Esophagus squamous epithelium (tissue), 5 donors: ENCODE measurements around the gene STARD7. TPM values are rescaled to one million over a fixed set of nuclear protein-coding genes. Genes with fewer than 3 reads are reported as not detected.
A peak's percentile ranks its signal among the peaks of the same experiment; 100 is the strongest.
"Not testable (repeated sequence)": the region's sequence is repeated elsewhere in the genome, so short reads cannot be mapped to it uniquely, and the experiment has no call there.

Experiments
- DNase-seq: peaks from one replicate; lab custom pipeline; 2025; lab: John Stamatoyannopoulos, UW
- H3K27ac ChIP-seq, 4 donors: fragments of 200-600 bp; sonication (generic); one replicate each; pipeline ENCODE4 v1.5.1; 2016 to 2019; ENCODE audit warnings: mild to moderate bottlenecking in 1 of 4
- H3K27me3 ChIP-seq, 4 donors: fragments of 200-600 bp; sonication (generic); 1 replicate in 3 of 4; 2 replicates in 1 of 4; pipeline versions ENCODE4 v1.5.1 to v1.6.0; 2017 to 2021; ENCODE audit warnings: antibody characterized with exemption in 1 of 4
- H3K36me3 ChIP-seq, 3 donors: fragments of 200-600 bp; sonication (generic); one replicate each; pipeline ENCODE4 v1.5.1; 2016 to 2019
- H3K4me1 ChIP-seq, 3 donors: fragments of 200-600 bp; sonication (generic); one replicate each; pipeline ENCODE4 v1.5.1; 2017 to 2019
- H3K4me3 ChIP-seq, 4 donors: fragments of 200-600 bp; sonication (generic); 1 replicate in 3 of 4; 2 replicates in 1 of 4; pipeline ENCODE4 v1.5.1; 2016 to 2019; ENCODE audit warnings: mild to moderate bottlenecking in 2 of 4, moderate library complexity in 1 of 4
- H3K9me3 ChIP-seq, 3 donors: fragments of 200-600 bp; sonication (generic); one replicate each; pipeline ENCODE4 v1.5.1; 2016 to 2019
- POLR2A ChIP-seq, 4 donors: fragments of 450-650 bp; IDR thresholded peaks; one replicate each; pipeline ENCODE4 v1.6.1; 2017; ENCODE audit warnings: antibody characterized with exemption in 4 of 4, mild to moderate bottlenecking in 4 of 4, moderate library complexity in 3 of 4
- WGBS, 2 donors: methylation state at CpG; one replicate each; pipeline ENCODE4 v1.1.5; 2018; 5-methylcytosine and 5-hydroxymethylcytosine counted together
- intact Hi-C: fragments of 100-400 bp; cut with DNase I; formaldehyde crosslinking; loops from one replicate; pipeline ENCODE4 v1.15.0; 2022
- total RNA-seq, 4 donors: library from RNA; depleted of rRNA; stranded (reverse); fragments of >200 nt; gene quantifications; one replicate each; pipeline ENCODE4 v1.1.0, GENCODE V29; 2016
- TF ChIP-seq, protein P1 (sequence below), 6 experiments: fragments of 450-650 bp in 4 of 6; fragments of 200-600 bp in 2 of 6; sonication (generic) in 2 of 6; IDR thresholded peaks; one replicate each; pipeline ENCODE4 v1.5.1; 2016 to 2019; ENCODE audit warnings: antibody characterized with exemption in 6 of 6, mild to moderate bottlenecking in 4 of 6, moderate library complexity in 4 of 6
- donor health status: DM: yes; HTN: yes; CAD: no.

The STARD7 gene, protein sequence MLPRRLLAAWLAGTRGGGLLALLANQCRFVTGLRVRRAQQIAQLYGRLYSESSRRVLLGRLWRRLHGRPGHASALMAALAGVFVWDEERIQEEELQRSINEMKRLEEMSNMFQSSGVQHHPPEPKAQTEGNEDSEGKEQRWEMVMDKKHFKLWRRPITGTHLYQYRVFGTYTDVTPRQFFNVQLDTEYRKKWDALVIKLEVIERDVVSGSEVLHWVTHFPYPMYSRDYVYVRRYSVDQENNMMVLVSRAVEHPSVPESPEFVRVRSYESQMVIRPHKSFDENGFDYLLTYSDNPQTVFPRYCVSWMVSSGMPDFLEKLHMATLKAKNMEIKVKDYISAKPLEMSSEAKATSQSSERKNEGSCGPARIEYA
- 100 to 1,000 TPM in 3 of 4 donors, 10 to 100 TPM in 1; 84.2 to 137 (median 111) TPM for total RNA-seq

DNA sequence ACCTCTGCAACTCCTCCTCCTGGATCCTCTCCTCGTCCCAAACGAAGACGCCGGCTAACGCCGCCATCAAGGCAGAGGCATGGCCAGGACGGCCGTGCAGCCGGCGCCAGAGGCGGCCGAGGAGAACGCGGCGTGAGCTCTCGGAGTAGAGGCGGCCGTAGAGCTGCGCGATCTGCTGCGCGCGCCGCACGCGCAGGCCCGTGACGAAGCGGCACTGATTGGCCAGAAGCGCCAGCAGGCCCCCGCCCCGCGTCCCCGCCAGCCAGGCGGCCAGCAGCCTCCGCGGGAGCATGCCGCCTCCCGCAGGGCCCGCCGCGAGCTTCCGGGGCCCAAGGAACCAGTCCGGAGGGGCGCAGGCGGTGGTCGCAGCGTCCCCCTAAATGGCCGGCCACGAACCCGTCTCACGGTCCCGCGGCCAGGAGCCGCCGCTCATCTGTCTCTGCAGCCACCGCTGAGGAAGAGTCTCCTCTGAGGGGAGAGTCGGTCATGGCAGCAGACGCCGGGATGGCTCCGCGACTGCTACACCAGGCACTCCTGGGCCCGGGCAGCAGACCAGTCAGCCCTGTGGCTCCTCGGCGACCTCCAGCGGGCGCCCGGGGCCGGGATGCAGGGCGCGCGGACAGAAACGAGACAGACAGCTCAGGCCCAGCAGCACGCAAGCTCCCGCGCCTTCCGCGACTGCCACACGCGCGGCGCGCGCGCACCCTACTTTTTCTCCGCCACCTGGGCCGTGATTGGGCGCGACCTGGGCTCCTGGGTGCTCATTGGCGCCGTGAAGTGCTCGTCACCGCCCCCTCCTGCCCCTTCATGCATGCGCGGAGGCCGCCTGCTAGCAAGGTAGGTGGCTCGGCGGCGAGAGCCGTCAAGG, at the start of gene STARD7:
Gene STARD7, minus strand, starts transcription at position 685 of the 868 bp plus-strand sequence. Its CDS starts 393 bp downstream, at position 292.
- no peaks in the 10 kb centered on the region for H3K27me3 ChIP-seq
- peaks cover 37 to 59% (median 45%) of the 10 kb centered on the region in 3 donors for H3K4me1 ChIP-seq
- no peaks in the 10 kb centered on the region for H3K9me3 ChIP-seq
- peak within 1 kb of the TSS; percentile 92 to 98 (median 96) for H3K27ac ChIP-seq
- WGBS, 2 donors: 0 to 2% methylated on average over 2 to 11 of the region's 100 CpGs
- no peaks in the 10 kb centered on the region for H3K36me3 ChIP-seq
- TF ChIP-seq, protein P1, sequence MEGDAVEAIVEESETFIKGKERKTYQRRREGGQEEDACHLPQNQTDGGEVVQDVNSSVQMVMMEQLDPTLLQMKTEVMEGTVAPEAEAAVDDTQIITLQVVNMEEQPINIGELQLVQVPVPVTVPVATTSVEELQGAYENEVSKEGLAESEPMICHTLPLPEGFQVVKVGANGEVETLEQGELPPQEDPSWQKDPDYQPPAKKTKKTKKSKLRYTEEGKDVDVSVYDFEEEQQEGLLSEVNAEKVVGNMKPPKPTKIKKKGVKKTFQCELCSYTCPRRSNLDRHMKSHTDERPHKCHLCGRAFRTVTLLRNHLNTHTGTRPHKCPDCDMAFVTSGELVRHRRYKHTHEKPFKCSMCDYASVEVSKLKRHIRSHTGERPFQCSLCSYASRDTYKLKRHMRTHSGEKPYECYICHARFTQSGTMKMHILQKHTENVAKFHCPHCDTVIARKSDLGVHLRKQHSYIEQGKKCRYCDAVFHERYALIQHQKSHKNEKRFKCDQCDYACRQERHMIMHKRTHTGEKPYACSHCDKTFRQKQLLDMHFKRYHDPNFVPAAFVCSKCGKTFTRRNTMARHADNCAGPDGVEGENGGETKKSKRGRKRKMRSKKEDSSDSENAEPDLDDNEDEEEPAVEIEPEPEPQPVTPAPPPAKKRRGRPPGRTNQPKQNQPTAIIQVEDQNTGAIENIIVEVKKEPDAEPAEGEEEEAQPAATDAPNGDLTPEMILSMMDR (IDR thresholded peaks at IDR 0.05): peak in 3 of 6 experiments; percentile 17 to 25 (median 21)
- peak in 3 of 4 donors; percentile 93 to 98 (median 94) for TF ChIP-seq POLR2A (IDR thresholded peaks at IDR 0.05)
- peak within 1 kb of the TSS; percentile 82 to 99 (median 94) for H3K4me3 ChIP-seq
- intact Hi-C loops: no loop called here
- DNase-seq: peak; percentile 92

GRCh38 chr2:96257744-96258143, 49.1 kb upstream of the STARD7 start:
- not testable (repeated sequence) for DNase-seq, H3K4me3 ChIP-seq, H3K9me3 ChIP-seq, H3K27me3 ChIP-seq
- Histone ChIP-seq H3K4me1 (peaks cover 26 to 89% (median 45%) of the 10 kb centered on the region in 3 donors), H3K27ac (peak overlapping the region in 3 of 4 donors; percentile 86 to 92 (median 91)), H3K36me3 (peaks cover 22 to 79% (median 29%) of the 10 kb centered on the region in 3 donors)
- 74 to 95% methylated on average over 2 to 3 of the region's 3 CpGs for WGBS, 2 donors
- intact Hi-C loops: loop anchor here (5.0 kb wide), 1 partner anchor 45 kb away; no protein-coding TSS in a partner anchor

- Histone ChIP-seq H3K27ac (peak overlapping the region in 3 of 4 donors; percentile 44 to 92 (median 91)), H3K4me1 (peaks cover 26 to 81% (median 42%) of the 10 kb centered on the region in 3 donors), H3K36me3 (peaks cover 32 to 81% (median 34%) of the 10 kb centered on the region in 3 donors), H3K4me3 (no peak overlapping the region), H3K9me3 (no peaks in the 10 kb centered on the region), H3K27me3 (no peaks in the 10 kb centered on the region)
- DNase-seq: no peak
- intact Hi-C loops: loop anchor here (5.0 kb wide), 1 partner anchor 44 kb away; no protein-coding TSS in a partner anchor
- TF ChIP-seq, protein P1 (IDR thresholded peaks at IDR 0.05): no peak
- no peak for TF ChIP-seq POLR2A (IDR thresholded peaks at IDR 0.05)
- 68% methylated on average over 6 of the region's 6 CpGs for WGBS, 2 donors
Measured at GRCh38 chr2:96256611-96257113, 48.0 kb upstream of the STARD7 start.

DNA sequence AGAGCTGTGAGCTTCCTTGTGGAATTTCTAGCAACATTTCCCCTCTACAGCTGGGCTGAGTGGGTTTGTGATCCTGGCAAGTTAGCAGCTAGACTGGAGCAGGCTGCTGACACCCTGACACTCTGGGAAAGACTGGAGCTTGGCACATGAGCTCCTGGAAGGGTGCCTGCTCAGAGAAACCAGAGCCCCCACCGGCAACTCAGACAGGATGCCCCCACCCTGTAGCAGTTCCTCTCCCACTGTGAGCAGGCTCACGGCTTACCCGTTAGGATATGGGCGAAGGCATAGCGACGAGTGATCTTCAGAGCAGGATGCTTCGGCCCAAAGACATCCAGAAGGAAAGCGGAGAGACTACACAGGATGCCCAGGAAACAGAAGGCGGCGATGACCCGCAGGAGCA, 45.9 kb upstream of the STARD7 start:
- peak overlapping the region in 3 of 4 donors; percentile 47 to 50 (median 47) for H3K27ac ChIP-seq
- H3K9me3 ChIP-seq: no peaks in the 10 kb centered on the region
- peaks cover 34 to 98% (median 34%) of the 10 kb centered on the region in 3 donors for H3K36me3 ChIP-seq
- H3K4me3 ChIP-seq: no peak overlapping the region
- no peaks in the 10 kb centered on the region for H3K27me3 ChIP-seq
- 70 to 92% methylated on average over 2 to 6 of the region's 11 CpGs for WGBS, 2 donors
- intact Hi-C loops: no loop called here
- DNase-seq: no peak
- TF ChIP-seq POLR2A (IDR thresholded peaks at IDR 0.05): no peak
- TF ChIP-seq, protein P1 (IDR thresholded peaks at IDR 0.05): no peak
- peaks cover 6 to 81% (median 21%) of the 10 kb centered on the region in 3 donors for H3K4me1 ChIP-seq

DNA sequence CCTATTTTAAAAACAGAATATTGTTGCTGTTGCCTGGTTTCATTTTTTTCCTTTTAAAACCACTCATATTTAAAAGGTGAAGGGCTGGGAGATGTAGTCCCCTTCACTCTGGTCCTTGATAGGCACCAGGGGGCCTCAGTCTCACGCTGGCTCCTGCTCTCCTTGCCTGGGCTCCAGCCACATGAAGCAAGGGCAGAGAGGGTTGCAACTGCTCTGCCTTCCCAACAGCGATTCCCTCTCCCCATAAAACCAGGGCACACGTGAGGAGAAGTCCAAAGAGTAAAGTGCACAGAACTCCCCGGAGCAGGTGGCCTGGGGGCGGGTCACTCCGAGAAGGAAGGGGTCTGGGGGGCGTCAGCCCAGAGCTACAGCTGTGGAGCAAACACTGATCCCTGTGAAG, 44.4 kb upstream of the STARD7 start:
- H3K4me3 ChIP-seq: no peak overlapping the region
- no peak for DNase-seq
- no peaks in the 10 kb centered on the region for H3K9me3 ChIP-seq
- H3K27me3 ChIP-seq: no peaks in the 10 kb centered on the region
- peaks cover 0 to 70% (median 6%) of the 10 kb centered on the region in 3 donors for H3K4me1 ChIP-seq
- H3K27ac ChIP-seq: peak overlapping the region in 1 of 4 donors; percentile 10
- no peak for TF ChIP-seq POLR2A (IDR thresholded peaks at IDR 0.05)
- TF ChIP-seq, protein P1 (IDR thresholded peaks at IDR 0.05): no peak
- peaks cover 26 to 87% (median 34%) of the 10 kb centered on the region in 3 donors for H3K36me3 ChIP-seq
- WGBS, 2 donors: 81 to 90% methylated on average over 2 to 4 of the region's 7 CpGs
- intact Hi-C loops: no loop called here
